WTC11 (cell line): ENCODE measurements around the gene LGI4.

ENCODE experiments used
- JUN ChIP-seq: sonication (generic); formaldehyde crosslinking; IDR thresholded peaks from 2 replicates; pipeline ENCODE4 v1.8.0; 2023; ENCODE audit warnings: mild to moderate bottlenecking, missing genetic modification reagents
- NR2C2 ChIP-seq: sonication (generic); formaldehyde crosslinking; IDR thresholded peaks from 2 replicates; pipeline ENCODE4 v1.8.0; 2022; ENCODE audit warnings: mild to moderate bottlenecking, missing genetic modification reagents
- OVOL2 ChIP-seq: fragments of 250-450 bp; sonication (Bioruptor Pico); IDR thresholded peaks from 2 replicates; pipeline ENCODE4 v1.9.0; 2021; ENCODE audit warnings: mild to moderate bottlenecking, borderline replicate concordance
- TCF7 ChIP-seq: sonication (generic); formaldehyde crosslinking; IDR thresholded peaks from 2 replicates; pipeline ENCODE4 v1.8.0; 2022; ENCODE audit warnings: mild to moderate bottlenecking, low read depth, missing genetic modification reagents, moderate library complexity
- TEAD4 ChIP-seq: sonication (generic); formaldehyde crosslinking; IDR thresholded peaks from 2 replicates; pipeline ENCODE4 v1.8.0; 2022; ENCODE audit warnings: mild to moderate bottlenecking, missing genetic modification reagents
- ZNF232 ChIP-seq: sonication (generic); formaldehyde crosslinking; IDR thresholded peaks from 2 replicates; pipeline ENCODE4 v1.8.0; 2022; ENCODE audit warnings: mild to moderate bottlenecking, missing genetic modification reagents
- TF ChIP-seq, protein P1 (sequence below): sonication (generic); formaldehyde crosslinking; IDR thresholded peaks from 2 replicates; pipeline ENCODE4 v1.8.1; 2023; ENCODE audit warnings: mild to moderate bottlenecking, missing genetic modification reagents, moderate library complexity
- TF ChIP-seq, protein P2 (sequence below): sonication (generic); formaldehyde crosslinking; IDR thresholded peaks from 2 replicates; pipeline ENCODE4 v1.8.1; 2022; ENCODE audit warnings: low read depth, missing genetic modification reagents, borderline replicate concordance
- TF ChIP-seq, protein P3 (sequence below): sonication (generic); formaldehyde crosslinking; IDR thresholded peaks from 2 replicates; pipeline ENCODE4 v1.8.0; 2022; ENCODE audit warnings: mild to moderate bottlenecking, missing genetic modification reagents
- TF ChIP-seq, protein P4 (sequence below): fragments of 200-600 bp; IDR thresholded peaks from 2 replicates; pipeline ENCODE4 v1.8.0; 2022; ENCODE audit warnings: antibody characterized with exemption
- TF ChIP-seq, protein P5 (sequence below): sonication (generic); formaldehyde crosslinking; IDR thresholded peaks from 2 replicates; pipeline ENCODE4 v1.8.0; 2022; ENCODE audit warnings: mild to moderate bottlenecking, missing genetic modification reagents
- TF ChIP-seq, protein P6 (sequence below): sonication (generic); formaldehyde crosslinking; IDR thresholded peaks from 2 replicates; pipeline ENCODE4 v1.8.1; 2023; ENCODE audit warnings: mild to moderate bottlenecking, moderate library complexity, missing genetic modification reagents
- TF ChIP-seq, protein P7 (sequence below): sonication (generic); formaldehyde crosslinking; IDR thresholded peaks from 2 replicates; pipeline ENCODE4 v1.8.1; 2023; ENCODE audit warnings: mild to moderate bottlenecking, missing genetic modification reagents, moderate library complexity

DNA sequence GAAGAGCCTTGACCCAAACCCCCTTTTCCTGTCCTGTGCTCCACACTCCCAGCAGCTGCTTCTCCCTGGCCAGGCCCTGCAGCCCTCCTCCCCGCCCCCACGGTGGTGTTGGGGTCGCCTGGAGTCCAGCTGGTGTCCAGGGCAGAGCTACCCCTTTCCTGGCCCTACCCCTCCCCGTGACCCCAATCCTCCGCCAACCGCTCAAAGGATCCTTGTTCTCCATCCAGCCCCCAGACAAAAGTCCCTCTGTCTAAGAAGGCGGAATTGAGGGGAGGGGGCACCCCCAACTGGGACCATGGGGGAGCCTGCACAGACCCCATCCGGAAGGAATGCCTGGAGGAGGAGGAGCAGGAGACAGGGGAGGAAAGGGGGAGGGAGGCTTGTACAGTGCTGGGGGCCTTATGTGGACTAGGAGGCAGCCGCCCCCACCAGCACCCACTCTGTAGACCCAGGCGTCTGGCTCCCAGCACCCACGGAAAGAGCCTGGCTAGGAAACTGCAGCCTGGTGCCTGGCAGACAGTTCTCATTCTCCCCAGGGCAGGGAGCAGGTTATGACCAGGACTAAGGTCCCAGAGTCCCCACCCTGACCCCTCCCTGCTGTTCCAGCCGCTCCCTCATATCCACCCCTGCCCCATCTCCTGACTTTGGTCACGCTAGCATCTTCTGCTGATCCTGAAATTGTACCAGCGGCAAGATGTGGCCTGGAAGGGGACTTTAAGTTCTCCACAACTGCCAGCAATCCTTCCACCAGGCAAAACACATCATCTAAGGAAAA, 19.5 kb downstream of the LGI4 start, which contains the start of gene FXYD3:
- TF ChIP-seq, protein P1, sequence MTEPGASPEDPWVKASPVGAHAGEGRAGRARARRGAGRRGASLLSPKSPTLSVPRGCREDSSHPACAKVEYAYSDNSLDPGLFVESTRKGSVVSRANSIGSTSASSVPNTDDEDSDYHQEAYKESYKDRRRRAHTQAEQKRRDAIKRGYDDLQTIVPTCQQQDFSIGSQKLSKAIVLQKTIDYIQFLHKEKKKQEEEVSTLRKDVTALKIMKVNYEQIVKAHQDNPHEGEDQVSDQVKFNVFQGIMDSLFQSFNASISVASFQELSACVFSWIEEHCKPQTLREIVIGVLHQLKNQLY (CRISPR knock-in tag): no peak
- TF ChIP-seq, protein P2, sequence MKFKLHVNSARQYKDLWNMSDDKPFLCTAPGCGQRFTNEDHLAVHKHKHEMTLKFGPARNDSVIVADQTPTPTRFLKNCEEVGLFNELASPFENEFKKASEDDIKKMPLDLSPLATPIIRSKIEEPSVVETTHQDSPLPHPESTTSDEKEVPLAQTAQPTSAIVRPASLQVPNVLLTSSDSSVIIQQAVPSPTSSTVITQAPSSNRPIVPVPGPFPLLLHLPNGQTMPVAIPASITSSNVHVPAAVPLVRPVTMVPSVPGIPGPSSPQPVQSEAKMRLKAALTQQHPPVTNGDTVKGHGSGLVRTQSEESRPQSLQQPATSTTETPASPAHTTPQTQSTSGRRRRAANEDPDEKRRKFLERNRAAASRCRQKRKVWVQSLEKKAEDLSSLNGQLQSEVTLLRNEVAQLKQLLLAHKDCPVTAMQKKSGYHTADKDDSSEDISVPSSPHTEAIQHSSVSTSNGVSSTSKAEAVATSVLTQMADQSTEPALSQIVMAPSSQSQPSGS (CRISPR knock-in tag): no peak
- TF ChIP-seq NR2C2 (no peak), ZNF232 (CRISPR knock-in tag) (no peak), TEAD4 (CRISPR knock-in tag) (no peak), OVOL2 (CRISPR knock-in tag) (no peak), JUN (CRISPR knock-in tag) (no peak), TCF7 (CRISPR knock-in tag) (no peak)
- TF ChIP-seq, protein P3, sequence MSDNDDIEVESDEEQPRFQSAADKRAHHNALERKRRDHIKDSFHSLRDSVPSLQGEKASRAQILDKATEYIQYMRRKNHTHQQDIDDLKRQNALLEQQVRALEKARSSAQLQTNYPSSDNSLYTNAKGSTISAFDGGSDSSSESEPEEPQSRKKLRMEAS (CRISPR knock-in tag): no peak
- TF ChIP-seq, protein P4, sequence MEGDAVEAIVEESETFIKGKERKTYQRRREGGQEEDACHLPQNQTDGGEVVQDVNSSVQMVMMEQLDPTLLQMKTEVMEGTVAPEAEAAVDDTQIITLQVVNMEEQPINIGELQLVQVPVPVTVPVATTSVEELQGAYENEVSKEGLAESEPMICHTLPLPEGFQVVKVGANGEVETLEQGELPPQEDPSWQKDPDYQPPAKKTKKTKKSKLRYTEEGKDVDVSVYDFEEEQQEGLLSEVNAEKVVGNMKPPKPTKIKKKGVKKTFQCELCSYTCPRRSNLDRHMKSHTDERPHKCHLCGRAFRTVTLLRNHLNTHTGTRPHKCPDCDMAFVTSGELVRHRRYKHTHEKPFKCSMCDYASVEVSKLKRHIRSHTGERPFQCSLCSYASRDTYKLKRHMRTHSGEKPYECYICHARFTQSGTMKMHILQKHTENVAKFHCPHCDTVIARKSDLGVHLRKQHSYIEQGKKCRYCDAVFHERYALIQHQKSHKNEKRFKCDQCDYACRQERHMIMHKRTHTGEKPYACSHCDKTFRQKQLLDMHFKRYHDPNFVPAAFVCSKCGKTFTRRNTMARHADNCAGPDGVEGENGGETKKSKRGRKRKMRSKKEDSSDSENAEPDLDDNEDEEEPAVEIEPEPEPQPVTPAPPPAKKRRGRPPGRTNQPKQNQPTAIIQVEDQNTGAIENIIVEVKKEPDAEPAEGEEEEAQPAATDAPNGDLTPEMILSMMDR: no peak
- TF ChIP-seq, protein P5, sequence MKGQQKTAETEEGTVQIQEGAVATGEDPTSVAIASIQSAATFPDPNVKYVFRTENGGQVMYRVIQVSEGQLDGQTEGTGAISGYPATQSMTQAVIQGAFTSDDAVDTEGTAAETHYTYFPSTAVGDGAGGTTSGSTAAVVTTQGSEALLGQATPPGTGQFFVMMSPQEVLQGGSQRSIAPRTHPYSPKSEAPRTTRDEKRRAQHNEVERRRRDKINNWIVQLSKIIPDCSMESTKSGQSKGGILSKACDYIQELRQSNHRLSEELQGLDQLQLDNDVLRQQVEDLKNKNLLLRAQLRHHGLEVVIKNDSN: no peak
- TF ChIP-seq, protein P6, sequence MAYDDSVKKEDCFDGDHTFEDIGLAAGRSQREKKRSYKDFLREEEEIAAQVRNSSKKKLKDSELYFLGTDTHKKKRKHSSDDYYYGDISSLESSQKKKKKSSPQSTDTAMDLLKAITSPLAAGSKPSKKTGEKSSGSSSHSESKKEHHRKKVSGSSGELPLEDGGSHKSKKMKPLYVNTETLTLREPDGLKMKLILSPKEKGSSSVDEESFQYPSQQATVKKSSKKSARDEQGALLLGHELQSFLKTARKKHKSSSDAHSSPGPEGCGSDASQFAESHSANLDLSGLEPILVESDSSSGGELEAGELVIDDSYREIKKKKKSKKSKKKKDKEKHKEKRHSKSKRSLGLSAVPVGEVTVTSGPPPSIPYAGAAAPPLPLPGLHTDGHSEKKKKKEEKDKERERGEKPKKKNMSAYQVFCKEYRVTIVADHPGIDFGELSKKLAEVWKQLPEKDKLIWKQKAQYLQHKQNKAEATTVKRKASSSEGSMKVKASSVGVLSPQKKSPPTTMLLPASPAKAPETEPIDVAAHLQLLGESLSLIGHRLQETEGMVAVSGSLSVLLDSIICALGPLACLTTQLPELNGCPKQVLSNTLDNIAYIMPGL (CRISPR knock-in tag): no peak
- TF ChIP-seq, protein P7, sequence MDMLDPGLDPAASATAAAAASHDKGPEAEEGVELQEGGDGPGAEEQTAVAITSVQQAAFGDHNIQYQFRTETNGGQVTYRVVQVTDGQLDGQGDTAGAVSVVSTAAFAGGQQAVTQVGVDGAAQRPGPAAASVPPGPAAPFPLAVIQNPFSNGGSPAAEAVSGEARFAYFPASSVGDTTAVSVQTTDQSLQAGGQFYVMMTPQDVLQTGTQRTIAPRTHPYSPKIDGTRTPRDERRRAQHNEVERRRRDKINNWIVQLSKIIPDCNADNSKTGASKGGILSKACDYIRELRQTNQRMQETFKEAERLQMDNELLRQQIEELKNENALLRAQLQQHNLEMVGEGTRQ (CRISPR knock-in tag): no peak
